GM08714 (cell line): ENCODE results near the gene CDK6.
"Not testable (repeated sequence)": the region's sequence is repeated elsewhere in the genome, so short reads cannot be mapped to it uniquely, and the experiment has no call there.

Experiments used
- H3K4me3 ChIP-seq: fragments of 200-500 bp; sonication (Bioruptor generic); 2 replicates; pipeline ENCODE4 v1.5.1; 2014; ENCODE audit warnings: mild to moderate bottlenecking, low read length, inconsistent platforms
- ZNF274 ChIP-seq: IDR thresholded peaks from 2 replicates; pipeline ENCODE4 v1.6.1; 2012; ENCODE audit warnings: mild to moderate bottlenecking, low read depth, low read length

The CDK6 gene

DNA sequence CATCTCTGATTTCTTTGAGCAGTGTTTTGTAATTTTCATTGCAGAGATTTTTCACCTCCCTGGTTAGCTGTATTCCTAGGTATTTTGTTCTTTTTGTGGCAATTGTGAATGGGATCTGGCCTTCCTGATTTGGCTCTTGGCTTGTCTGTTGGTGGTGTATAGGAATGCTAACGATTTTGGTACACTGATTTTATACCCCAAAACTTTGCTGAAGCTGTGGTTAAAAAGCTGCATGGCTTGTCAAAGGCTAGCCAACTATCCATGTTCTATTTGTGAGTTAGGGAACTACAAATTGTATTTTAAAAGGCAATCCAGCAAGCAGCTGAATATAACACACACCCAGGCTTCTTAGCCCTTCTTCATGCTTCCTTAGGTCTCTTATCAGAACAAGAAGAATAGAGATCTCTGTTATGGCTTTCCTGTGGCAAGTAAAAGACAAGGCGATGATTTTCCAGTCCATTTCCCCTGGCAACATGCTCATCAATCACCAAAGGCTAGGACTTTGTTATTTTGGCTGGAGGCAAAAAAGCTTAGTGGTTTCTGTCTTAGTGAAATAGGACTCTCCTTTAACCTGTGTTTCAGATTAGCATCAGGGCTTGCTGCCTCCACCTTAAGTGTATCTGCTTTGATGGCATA, 77.5 kb downstream of the CDK6 start:
- TF ChIP-seq ZNF274, result no peak

DNA sequence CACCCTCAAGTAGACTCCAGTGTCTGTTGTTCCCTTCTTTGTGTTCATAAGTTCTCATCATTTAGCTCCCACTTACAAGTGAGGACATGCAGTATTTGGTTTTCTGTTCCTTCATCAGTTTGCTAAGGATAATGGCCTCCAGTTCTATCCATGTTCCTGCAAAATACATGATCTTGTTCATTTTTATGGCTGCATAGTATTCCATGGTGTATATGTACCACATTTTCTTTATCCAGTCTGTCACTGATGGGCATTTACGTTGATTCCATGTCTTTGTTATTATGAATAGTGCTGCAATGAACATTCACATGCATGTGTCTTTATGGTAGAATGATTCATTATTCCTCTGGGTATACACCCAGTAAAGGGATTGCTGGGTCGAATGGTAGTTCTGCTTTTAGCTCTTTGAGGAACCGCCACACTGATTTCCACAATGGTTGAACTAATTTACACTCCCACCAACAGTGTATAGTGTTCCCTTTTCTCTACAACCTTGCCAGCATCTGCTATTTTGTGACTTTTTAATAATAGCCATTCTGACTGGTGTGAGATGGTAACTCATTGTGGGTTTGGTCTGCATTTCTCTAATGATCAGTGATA, 79.0 kb downstream of the CDK6 start:
- not testable (repeated sequence) for H3K4me3 ChIP-seq

More for the DNA sequence above, 77.5 kb downstream of the CDK6 start:
- no peak overlapping the region for H3K4me3 ChIP-seq

DNA sequence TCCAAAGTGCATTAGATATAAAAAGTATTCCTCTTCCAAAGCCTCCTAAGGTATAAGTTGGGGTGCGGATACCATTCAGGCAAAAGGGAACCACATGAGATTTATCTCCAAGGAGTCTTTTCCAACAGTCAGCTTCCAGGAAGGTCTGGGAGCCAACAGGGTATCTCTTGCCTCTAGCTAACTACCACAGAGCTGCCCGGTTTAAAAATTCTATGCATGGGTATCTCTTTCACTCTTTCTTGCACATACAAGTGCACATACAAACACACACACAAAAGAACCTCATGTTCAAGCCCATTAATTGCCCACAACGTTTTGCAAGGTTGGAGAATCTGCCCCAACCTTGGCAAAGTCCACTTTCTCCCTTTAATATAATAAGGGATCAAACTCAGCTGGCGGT, 80.7 kb downstream of the CDK6 start:
- no peak for TF ChIP-seq ZNF274
- peak overlapping the region; percentile 6; the same call in 1 of the 2 replicates for H3K4me3 ChIP-seq

DNA sequence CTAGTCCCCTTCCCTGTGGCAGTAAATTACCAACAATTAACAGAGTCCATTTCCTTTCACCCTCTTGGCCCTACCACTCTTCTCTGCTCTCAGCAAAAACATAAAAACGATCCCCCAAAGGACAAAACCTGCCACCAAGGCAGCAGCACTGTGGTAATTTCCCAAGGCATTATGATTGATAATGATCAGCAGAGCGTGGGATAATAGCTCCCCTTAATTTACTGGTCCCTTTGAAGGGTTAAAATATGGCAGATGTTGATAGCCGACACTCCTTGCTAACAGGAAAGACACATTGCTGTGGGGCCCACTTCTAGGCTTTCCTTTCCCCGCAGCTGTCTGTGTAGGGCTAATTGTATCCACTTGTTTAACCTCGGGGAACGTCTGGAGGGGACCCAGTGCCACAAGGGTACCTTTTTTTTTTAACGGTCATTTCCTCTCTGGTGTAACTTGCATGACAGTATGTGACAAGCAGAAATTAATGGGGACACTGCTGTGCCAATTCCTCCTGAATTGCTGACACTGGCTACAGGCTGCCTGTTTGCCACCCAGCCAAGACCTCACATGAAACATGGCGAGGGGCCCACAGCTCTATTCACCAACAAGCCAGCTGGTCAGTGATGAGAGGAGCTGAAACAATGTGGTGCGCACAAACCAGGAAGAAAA, 81.3 kb downstream of the CDK6 start:
- H3K4me3 ChIP-seq, result peak overlapping the region; percentile 6; the same call in 1 of the 2 replicates
- no peak for TF ChIP-seq ZNF274

DNA sequence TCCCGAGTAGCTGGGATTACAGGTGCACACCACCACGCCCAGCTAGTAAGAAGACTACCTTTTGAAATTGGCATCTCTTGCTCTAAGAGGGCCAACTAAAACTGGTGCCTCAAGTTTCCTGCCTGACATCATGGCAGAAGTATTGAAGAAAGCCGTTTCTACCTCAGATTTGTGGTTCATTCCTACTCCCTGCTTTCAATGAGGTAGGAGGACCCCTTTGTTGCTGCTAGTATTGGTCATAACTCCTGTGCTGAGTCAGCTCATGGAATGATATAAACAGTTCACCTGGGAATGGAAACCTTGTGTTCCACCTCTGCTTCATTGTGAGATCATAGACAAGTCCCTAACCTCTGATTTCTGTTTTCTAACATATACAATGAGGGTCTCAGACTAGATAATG, 82.8 kb downstream of the CDK6 start:
- TF ChIP-seq ZNF274, result no peak
- no peak overlapping the region for H3K4me3 ChIP-seq

DNA sequence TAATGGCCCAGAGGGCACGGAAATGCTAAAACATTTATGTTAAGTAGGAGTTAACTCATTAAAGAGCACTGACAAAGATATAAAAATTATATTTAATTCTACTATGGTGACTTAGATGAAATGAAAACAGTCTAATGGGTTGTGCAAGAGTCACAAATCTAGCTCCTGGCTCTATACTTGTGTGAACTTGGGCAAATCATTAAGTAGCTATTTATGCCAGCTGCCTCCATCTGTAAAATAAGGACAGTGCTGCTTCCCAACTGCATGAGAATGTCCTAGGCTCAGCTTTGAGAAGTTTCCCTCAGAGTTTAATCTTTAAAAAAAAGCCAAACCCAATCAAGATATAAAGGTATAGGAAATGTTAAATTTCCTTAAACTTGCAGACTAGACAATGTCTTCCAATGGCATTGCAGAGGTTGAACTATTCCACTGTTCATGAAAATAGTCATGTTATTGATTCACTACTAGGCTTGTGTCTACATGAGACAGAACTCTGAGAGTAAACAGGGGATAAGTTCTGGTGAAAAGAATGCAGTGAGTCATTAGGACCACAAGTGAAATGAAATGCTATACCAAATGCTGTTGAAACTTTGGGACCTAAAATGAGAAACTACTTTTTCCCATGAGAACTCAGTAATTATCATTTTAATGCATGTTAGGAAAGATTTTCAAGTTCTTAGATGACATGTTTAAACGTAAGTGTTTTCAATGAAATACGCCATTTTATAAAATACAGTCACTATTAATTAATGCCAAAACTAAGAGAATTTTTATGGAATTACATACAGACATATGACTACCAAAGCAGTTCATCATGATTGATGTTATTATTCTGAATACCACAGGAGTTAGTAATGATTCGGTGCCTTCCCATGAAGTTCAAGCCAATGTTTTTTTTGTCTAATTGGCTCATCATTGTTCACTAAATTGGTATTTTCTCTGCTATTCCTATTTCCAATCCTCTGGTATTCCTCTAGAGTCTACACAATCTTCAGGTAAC, 84.2 kb downstream of the CDK6 start:
- H3K4me3 ChIP-seq, result no peak overlapping the region
- TF ChIP-seq ZNF274, result no peak

DNA sequence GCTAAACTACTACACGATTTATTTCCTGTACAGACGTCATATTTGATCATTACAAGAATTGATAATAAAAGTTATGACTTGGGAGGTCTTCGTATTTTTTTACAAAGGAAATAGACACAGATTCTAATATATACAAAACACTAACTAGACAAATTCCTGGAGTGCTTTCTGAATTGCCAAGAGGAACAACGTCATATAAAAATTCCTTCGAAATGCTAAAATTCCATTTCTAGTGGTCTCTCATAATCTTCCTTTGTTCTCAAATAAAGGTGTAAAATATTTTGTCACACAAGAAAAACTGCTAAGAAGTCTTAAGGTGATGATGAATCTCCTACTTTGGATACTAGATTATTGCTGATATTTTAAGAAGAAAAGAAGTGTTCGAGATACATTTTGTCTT, 85.4 kb downstream of the CDK6 start:
- no peak for TF ChIP-seq ZNF274
- no peak overlapping the region for H3K4me3 ChIP-seq

DNA sequence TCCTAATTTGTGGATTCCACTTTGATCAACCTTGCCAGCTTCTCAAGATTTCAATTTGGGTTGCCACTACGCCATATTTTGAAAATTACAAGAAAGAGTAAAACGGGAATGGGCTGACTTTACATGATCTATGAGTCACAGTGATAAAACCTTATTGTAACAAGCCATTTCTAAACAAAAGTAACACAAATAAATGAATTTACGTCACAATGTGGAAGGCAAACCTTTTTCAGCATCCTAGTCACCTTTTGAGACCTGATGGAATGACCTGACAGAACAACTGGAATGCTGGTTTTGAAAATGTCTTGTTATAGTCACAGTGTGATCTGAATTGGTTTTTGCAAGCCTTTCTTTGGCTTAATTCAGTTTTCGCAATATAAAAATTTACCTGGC, 85.9 kb downstream of the CDK6 start:
- TF ChIP-seq ZNF274, result no peak
- no peak overlapping the region for H3K4me3 ChIP-seq

DNA sequence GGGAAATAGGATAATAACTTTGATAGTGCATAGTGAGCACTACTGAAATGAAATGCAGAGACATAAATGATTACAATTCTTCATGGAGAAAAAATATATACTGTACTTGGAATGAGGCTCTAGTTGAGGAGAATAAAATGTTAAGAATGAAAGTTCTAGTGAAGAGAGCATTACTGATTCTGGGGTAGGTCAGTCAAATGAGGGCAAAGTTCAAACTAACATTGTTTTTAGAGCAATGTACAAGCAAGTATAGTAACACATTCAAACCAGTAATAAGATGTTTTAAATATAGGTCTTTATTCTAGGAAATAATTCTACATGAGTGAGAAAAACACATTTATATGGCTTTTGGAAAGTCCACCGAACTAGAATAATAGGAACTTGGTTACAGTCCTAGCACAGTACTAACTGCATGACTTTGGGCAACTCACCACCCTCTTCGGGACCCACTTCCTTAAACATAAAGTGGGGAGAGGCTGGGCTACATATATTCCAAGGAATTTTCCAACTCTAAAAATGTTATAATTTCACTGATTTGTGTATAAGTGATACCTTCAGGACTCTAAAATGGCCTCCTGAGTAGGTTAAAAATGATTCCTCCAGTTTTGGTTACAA, 86.4 kb downstream of the CDK6 start:
- H3K4me3 ChIP-seq, result no peak overlapping the region
- TF ChIP-seq ZNF274, result no peak

DNA sequence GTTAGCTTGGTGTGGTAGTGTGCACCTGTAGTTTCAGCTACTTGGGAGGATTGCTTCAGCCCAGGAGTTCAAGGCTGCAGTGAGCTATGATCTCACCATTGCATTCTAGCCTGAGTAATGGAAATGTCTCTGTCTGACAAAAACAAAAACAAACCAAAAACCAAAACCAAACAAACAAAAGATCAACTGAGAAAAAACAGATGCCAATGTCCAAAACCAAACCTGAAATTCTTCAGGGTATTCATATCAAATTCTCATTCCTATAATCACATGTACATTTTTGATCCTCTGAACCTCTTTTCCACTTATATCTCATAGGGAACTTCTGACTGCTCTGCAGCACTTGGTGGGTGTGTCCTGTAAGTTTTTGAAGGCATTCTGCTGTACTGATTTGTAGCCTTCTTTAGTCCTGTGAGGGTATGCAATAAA, 87.0 kb downstream of the CDK6 start:
- TF ChIP-seq ZNF274, result no peak
- H3K4me3 ChIP-seq, result no peak overlapping the region

DNA sequence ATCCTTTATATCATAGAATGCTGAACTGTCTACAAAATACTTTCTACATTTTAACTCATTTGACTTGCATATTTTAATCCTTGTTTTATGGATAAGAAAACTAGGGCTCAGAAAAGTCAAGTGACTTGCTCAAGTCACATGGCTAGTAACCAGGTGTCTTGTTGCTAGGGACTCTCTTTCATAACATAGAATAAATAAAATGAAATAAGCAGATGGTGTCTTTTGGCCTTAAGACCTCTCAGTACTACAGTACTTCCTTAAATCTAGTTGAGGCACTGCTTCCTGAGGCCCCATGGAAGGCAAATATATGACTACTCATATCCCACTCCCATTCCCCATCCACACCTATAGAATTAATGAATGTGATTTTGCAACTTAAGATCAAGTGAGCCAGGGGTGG, 87.9 kb downstream of the CDK6 start:
- TF ChIP-seq ZNF274, result no peak
- no peak overlapping the region for H3K4me3 ChIP-seq

DNA sequence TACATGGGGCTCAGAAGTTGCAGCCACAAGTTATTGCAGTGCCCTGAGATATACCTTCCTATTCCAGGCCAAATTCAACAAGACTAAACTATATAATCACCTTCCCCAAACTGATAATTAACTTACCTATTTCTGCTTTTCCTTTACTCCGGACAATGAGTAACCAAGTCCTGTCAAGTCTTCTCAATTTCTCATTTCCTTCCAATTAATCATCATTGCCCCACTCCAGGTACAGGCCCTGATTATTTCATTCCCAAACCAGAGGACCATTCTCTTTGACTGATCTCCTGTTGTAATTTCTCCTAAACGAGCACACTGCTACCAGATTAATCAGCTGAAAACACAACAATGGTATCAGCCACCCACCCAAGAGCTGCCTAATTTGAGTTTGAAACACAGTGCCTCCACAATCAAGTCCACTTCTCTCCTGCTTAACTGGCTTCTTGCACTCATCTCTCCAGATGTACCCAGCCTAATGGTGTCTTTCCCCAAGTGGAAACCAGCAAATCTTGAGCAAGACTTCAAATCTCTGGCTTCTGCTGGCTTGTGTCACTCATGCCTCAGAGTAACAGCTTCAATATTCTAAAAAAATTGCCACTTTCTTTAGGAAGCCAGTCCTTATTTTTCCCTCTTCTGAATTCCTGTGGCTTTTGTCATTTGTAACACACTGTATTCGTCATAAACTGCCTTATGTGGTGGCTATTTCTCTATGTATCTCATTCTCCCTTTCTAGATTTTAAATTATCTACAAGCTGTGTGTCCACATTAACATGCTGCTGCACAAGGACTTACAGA, 89.1 kb downstream of the CDK6 start:
- H3K4me3 ChIP-seq, result no peak overlapping the region
- TF ChIP-seq ZNF274, result no peak

DNA sequence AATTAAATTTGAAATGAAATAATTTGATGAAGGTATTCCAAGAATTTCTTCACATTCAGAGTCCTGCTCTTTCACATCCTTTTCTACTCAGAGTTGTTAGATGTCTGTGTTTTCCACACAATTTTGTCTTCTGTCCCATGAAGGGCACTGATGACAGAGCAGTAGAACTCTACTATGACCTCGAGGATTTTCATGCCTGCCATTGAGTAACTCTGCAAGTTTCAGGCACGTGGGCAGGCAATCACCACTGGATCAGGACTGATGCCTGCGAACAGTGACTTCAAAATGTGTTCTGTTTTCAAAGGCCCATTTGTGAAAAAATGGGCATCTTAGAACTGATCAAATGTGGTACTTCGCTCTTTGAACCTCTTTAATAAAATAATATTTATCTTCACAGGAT, 91.1 kb downstream of the CDK6 start:
- no peak overlapping the region for H3K4me3 ChIP-seq
- no peak for TF ChIP-seq ZNF274

DNA sequence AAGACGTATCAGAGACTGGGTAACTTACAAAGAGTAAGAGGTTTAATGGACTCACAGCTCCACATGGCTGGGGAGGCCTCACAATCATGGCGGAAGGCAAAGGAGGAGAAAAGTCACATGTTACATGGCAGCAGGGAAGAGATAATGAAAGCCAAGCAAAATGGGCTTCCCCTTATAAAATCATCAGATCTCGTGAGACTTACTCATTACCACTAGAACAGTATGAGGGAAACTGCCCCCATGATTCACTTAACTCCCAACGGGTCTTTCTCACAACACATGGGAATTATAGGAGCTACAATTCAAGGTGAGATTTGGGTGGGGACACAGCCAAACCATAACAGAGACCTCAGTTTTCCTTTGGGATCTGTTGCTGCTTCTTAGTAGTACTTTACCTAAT, 92.2 kb downstream of the CDK6 start:
- not testable (repeated sequence) for H3K4me3 ChIP-seq
